ENCODE measurements around the gene NUP188. TPM values are rescaled to one million over a fixed set of nuclear protein-coding genes. Genes with fewer than 3 reads are reported as not detected.

The NUP188 gene
- total RNA-seq, 1 donor from 2014 or later = 40.4 TPM

DNA sequence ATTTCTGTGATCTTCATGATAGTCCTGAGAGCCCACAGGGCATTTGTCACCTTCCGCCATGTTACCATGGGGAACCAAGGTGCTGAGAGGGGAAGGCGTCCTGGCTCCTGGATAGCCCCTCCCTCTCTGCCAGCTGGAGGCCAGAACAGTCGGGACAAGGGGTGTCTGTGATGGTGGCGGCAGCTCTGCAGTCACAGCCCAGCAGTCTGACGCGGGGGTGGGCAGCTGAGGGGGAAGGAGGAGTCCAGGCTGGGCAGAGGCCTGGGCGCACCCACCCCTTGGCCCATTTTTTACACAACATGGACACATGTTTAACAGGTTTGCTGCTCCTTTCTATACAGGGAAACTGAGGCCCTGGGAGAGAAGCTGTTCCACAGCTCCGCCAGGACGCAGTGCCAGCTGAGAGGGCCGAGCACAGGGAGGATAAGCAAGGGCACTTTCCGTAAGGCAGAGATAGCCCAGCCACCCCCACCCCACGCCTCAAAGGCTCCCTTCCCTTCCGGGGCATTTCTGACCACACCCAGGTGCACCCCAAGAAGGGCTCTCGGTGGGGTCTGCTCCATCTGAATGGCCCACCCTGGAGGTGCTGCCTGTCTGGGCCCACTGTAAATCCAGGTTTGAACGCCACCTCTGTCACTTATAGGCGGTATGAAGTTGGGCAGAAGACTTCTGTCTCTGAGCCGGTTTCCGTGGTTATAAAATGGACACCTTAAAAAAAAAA is 48.5 kb upstream of the NUP188 start:
- TF ChIP-seq EZH2 (IDR thresholded peaks at IDR 0.05; ENCODE audit: insufficient read depth, low read length) = no peak
- TF ChIP-seq, protein P1, sequence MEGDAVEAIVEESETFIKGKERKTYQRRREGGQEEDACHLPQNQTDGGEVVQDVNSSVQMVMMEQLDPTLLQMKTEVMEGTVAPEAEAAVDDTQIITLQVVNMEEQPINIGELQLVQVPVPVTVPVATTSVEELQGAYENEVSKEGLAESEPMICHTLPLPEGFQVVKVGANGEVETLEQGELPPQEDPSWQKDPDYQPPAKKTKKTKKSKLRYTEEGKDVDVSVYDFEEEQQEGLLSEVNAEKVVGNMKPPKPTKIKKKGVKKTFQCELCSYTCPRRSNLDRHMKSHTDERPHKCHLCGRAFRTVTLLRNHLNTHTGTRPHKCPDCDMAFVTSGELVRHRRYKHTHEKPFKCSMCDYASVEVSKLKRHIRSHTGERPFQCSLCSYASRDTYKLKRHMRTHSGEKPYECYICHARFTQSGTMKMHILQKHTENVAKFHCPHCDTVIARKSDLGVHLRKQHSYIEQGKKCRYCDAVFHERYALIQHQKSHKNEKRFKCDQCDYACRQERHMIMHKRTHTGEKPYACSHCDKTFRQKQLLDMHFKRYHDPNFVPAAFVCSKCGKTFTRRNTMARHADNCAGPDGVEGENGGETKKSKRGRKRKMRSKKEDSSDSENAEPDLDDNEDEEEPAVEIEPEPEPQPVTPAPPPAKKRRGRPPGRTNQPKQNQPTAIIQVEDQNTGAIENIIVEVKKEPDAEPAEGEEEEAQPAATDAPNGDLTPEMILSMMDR (IDR thresholded peaks at IDR 0.05; ENCODE audit: insufficient read depth, low read depth, low read length) = no peak
- Mint-ChIP-seq H3K27ac (ENCODE audit: unreplicated experiment) (no peak overlapping the region), H3K9me3 (ENCODE audit: unreplicated experiment) (no peaks in the 10 kb centered on the region), H3K36me3 (ENCODE audit: low read depth, unreplicated experiment) (peaks cover 10% of the 10 kb centered on the region), H3K27me3 (ENCODE audit: low read depth, unreplicated experiment) (no peaks in the 10 kb centered on the region), H3K4me1 (ENCODE audit: low read depth, unreplicated experiment) (peaks cover 20% of the 10 kb centered on the region), H3K4me3 (ENCODE audit: unreplicated experiment) (no peak overlapping the region)
- Histone ChIP-seq H3K9ac (ENCODE audit: low read length) (no peak overlapping the region), H2AFZ (ENCODE audit: low read depth, low read length) (no peak overlapping the region), H3K27me3 (ENCODE audit: insufficient read depth, low read length) (no peaks in the 10 kb centered on the region), H3K79me2 (ENCODE audit: insufficient read depth, low read length) (peaks cover 81% of the 10 kb centered on the region), H3K4me2 (ENCODE audit: low read length) (no peak overlapping the region), H3K36me3 (ENCODE audit: insufficient read depth, low read length) (peaks cover 12% of the 10 kb centered on the region), H3K9me3 (ENCODE audit: insufficient read depth, low read depth, low read length) (no peaks in the 10 kb centered on the region), H3K4me3 (ENCODE audit: insufficient read depth, low read depth, low read length) (no peak overlapping the region), H3K27ac (ENCODE audit: low read depth, low read length) (no peak overlapping the region), H4K20me1 (ENCODE audit: insufficient read depth, low read length) (peaks cover 60% of the 10 kb centered on the region), H3K4me1 (ENCODE audit: insufficient read depth, low read length) (peaks cover 10% of the 10 kb centered on the region)
- FAIRE-seq = no peak
- no peak for DNase-seq (ENCODE audit: low read depth)

DNA sequence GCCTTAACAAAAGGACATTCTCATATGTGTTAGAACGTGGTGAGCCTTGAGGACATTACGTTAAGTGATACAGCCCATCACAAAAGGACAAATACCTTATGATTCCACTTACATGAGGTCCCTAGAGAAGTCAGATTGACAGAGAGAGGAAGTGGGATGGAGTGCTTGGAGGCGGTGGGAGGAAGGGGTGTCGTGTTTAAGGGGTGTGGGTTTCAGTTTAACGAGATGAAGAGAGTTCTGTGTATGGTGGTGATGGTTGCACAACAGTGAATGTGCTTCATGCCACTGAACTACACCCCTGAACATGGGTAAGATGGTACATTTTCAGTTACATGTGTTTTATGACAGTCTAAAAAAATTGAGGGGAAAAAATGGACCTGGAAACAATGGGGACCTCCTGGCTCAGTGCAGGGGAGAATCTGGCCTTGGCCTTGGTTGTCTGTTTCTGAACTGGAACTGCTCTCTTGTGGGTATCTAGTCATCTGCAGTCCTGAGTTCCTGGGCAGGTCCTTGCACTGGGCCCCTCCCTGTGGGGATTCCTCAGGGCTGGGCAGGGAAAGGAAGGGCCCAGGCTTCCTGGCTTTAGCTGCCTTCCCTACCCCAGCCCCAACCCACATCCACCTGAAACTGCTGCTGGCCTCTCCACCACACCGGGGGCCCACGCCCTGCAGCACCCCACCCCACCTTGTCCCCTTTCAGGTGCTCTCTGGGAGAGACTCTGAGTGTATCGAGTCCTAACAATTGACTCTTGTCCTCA is 47.8 kb upstream of the NUP188 start:
- H3K4me1 Mint-ChIP-seq (ENCODE audit: low read depth, unreplicated experiment) = peaks cover 20% of the 10 kb centered on the region

More for the DNA sequence above, 47.8 kb upstream of the NUP188 start:
- H3K27me3 ChIP-seq (ENCODE audit: insufficient read depth, low read length) = no peaks in the 10 kb centered on the region
- Mint-ChIP-seq H3K27me3 (ENCODE audit: low read depth, unreplicated experiment) (no peaks in the 10 kb centered on the region), H3K4me3 (ENCODE audit: unreplicated experiment) (no peak overlapping the region), H3K36me3 (ENCODE audit: low read depth, unreplicated experiment) (peaks cover 10% of the 10 kb centered on the region), H3K9me3 (ENCODE audit: unreplicated experiment) (no peaks in the 10 kb centered on the region), H3K27ac (ENCODE audit: unreplicated experiment) (no peak overlapping the region)
- H3K4me1 ChIP-seq (ENCODE audit: insufficient read depth, low read length) = peaks cover 10% of the 10 kb centered on the region
- peaks cover 84% of the 10 kb centered on the region for H3K79me2 ChIP-seq (ENCODE audit: insufficient read depth, low read length)
- no peak for FAIRE-seq
- TF ChIP-seq, protein P1 (IDR thresholded peaks at IDR 0.05; ENCODE audit: insufficient read depth, low read depth, low read length) = no peak
- no peak for TF ChIP-seq EZH2 (IDR thresholded peaks at IDR 0.05; ENCODE audit: insufficient read depth, low read length)
- H3K4me3 ChIP-seq (ENCODE audit: insufficient read depth, low read depth, low read length) = no peak overlapping the region
- H3K27ac ChIP-seq (ENCODE audit: low read depth, low read length) = no peak overlapping the region
- peaks cover 11% of the 10 kb centered on the region for H3K36me3 ChIP-seq (ENCODE audit: insufficient read depth, low read length)
- H3K4me2 ChIP-seq (ENCODE audit: low read length) = no peak overlapping the region
- H4K20me1 ChIP-seq (ENCODE audit: insufficient read depth, low read length) = peaks cover 60% of the 10 kb centered on the region
- no peak overlapping the region for H3K9ac ChIP-seq (ENCODE audit: low read length)
- no peaks in the 10 kb centered on the region for H3K9me3 ChIP-seq (ENCODE audit: insufficient read depth, low read depth, low read length)
- no peak overlapping the region for H2AFZ ChIP-seq (ENCODE audit: low read depth, low read length)
- DNase-seq (ENCODE audit: low read depth) = no peak
